Endothelial cell of umbilical vein (primary cell): Measurements from ENCODE around the gene CPLX1. TPM values are rescaled to one million over a fixed set of nuclear protein-coding genes. Genes with fewer than 3 reads are reported as not detected.

Source experiments
- BruUV-seq: library from RNA; stranded (reverse); fragments of 400-500 nt; replicated peaks from 2 replicates; lab custom pipeline; 2021; lab: Mats Ljungman, UMichigan
- CTCF ChIA-PET: fragments of 300-600, 350-600 bp; sonication (Branson Sonifier 250); formaldehyde crosslinking; loops from one replicate; lab custom pipeline; 2021; ENCODE audit warnings: antibody characterized with exemption, inconsistent platforms; lab: Charles Lee
- POLR2A ChIA-PET: fragments of 300-600, 350-600 bp; sonication (Branson Sonifier 250); formaldehyde crosslinking; loops from one replicate; lab custom pipeline; 2021; ENCODE audit warnings: antibody characterized with exemption, inconsistent platforms; lab: Charles Lee
- DNase-seq: peaks from one replicate; pipeline ENCODE4 v3.0.0-alpha.2; 2011; ENCODE audit warnings: low read depth, low spot score
- FAIRE-seq: peaks from 2 replicates; lab custom pipeline; 2011; peaks lifted over from hg19 to GRCh38; lab: Jason Lieb, UNC
- H2AFZ ChIP-seq: 2 replicates; pipeline ENCODE4 v1.6.0; 2012; ENCODE audit warnings: low read depth, low read length, control low read depth, inconsistent platforms
- H3K27ac ChIP-seq: 2 replicates; pipeline ENCODE4 v1.5.1; 2011; ENCODE audit warnings: low read depth, mild to moderate bottlenecking, control low read depth, low read length, moderate library complexity; ENCODE audit not compliant: insufficient read depth
- H3K27me3 ChIP-seq, 2 experiments: 2 replicates each; pipeline versions ENCODE4 v1.6.0 to v1.6.1; 2011; ENCODE audit warnings: low read length in 2 of 2, mixed read lengths in 1 of 2; ENCODE audit not compliant: control insufficient read depth in 2 of 2, insufficient read depth in 2 of 2
- H3K36me3 ChIP-seq, 2 experiments: 2 replicates in 1 of 2; 3 replicates in 1 of 2; pipeline ENCODE4 v1.5.1; 2011; ENCODE audit warnings: low read length in 2 of 2, mild to moderate bottlenecking in 1 of 2, moderate library complexity in 1 of 2; ENCODE audit not compliant: control insufficient read depth in 2 of 2, insufficient read depth in 2 of 2; ENCODE audit errors: extremely low read depth in 1 of 2
- H3K4me1 ChIP-seq: 3 replicates; pipeline ENCODE4 v1.5.1; 2011; ENCODE audit warnings: mild to moderate bottlenecking, low read length; ENCODE audit not compliant: control insufficient read depth, insufficient read depth; ENCODE audit errors: extremely low read depth
- H3K4me2 ChIP-seq: 2 replicates; pipeline ENCODE4 v1.6.1; 2011; ENCODE audit warnings: low read length, control low read depth, mixed read lengths; ENCODE audit not compliant: insufficient read depth
- H3K4me3 ChIP-seq, 3 experiments: fragments of 200-600 bp in 1 of 3; sonication (generic), shearing (Covaris generic) in 1 of 3; replicated peaks in 1 of 3; 2 replicates each; pipeline ENCODE4 v1.5.1; 2011 to 2016; ENCODE audit warnings: control low read depth in 3 of 3, low read length in 3 of 3, mild to moderate bottlenecking in 2 of 3, inconsistent platforms in 1 of 3, low read depth in 1 of 3, moderate library complexity in 1 of 3; ENCODE audit not compliant: insufficient read depth in 1 of 3
- H3K79me2 ChIP-seq: 2 replicates; pipeline ENCODE4 v1.6.0; 2012; ENCODE audit warnings: low read length, inconsistent platforms; ENCODE audit not compliant: control insufficient read depth, insufficient read depth
- H3K9ac ChIP-seq: replicated peaks from 2 replicates; pipeline ENCODE3; 2011; ENCODE audit warnings: low read length, control low read depth; ENCODE audit not compliant: insufficient read depth; ENCODE audit errors: extremely low read depth
- H3K9me1 ChIP-seq: replicated peaks from 3 replicates; pipeline ENCODE4 v1.6.0; 2011; ENCODE audit warnings: mild to moderate bottlenecking, low read length; ENCODE audit not compliant: control insufficient read depth, insufficient read depth; ENCODE audit errors: extremely low read depth
- H3K9me3 ChIP-seq: replicated peaks from 2 replicates; pipeline ENCODE4 v1.5.1; 2012; ENCODE audit warnings: low read length, inconsistent platforms; ENCODE audit not compliant: control insufficient read depth, insufficient read depth
- H4K20me1 ChIP-seq: replicated peaks from 2 replicates; pipeline ENCODE3; 2011; ENCODE audit warnings: mild to moderate bottlenecking, low read length; ENCODE audit not compliant: control insufficient read depth, insufficient read depth; ENCODE audit errors: extremely low read depth
- FOS ChIP-seq: IDR thresholded peaks from 2 replicates; pipeline ENCODE4 v1.6.1; 2011; ENCODE audit warnings: mild to moderate bottlenecking, low read length, moderate library complexity, borderline replicate concordance; ENCODE audit not compliant: insufficient read depth
- MYC ChIP-seq: IDR thresholded peaks from one replicate; pipeline ENCODE4 v1.6.1; 2011; ENCODE audit warnings: mild to moderate bottlenecking, low read depth, low read length
- POLR2A ChIP-seq: IDR thresholded peaks from 2 replicates; pipeline ENCODE4 v1.6.1; 2012; ENCODE audit warnings: low read depth, mild to moderate bottlenecking, control low read depth, low read length
- POLR2AphosphoS5 ChIP-seq: IDR thresholded peaks from 2 replicates; pipeline ENCODE4 v1.6.1; 2012; ENCODE audit warnings: low read depth, mild to moderate bottlenecking, control low read depth, low read length, moderate library complexity; ENCODE audit not compliant: insufficient read depth
- dilution Hi-C: fragments of 300-500 bp; cut with MboI; formaldehyde crosslinking; loops from one replicate; pipeline ENCODE4 v1.15.0; 2019; ENCODE audit warnings: low sequenced_read_pairs; ENCODE audit not compliant: extremely low pct_ligation_motif_present
- intact Hi-C: fragments of 100-400 bp; cut with micrococcal nuclease; formaldehyde crosslinking; loops from one replicate; pipeline ENCODE4 v1.10.0; 2022
- polyA plus RNA-seq, 4 experiments: library from polyadenylated mRNA; depleted of rRNA in 3 of 4; stranded (reverse) in 3 of 4; unstranded in 1 of 4; fragments of >200 nt; gene quantifications; 2 replicates each; pipeline versions ENCODE4 v1.2.1 to v1.2.3, GENCODE V29; 2011 to 2012; ENCODE audit warnings: missing spikeins in 1 of 4
- total RNA-seq: library from RNA; stranded (reverse); gene quantifications from 2 replicates; pipeline ENCODE4 v1.2.3, GENCODE V29; 2021
- TF ChIP-seq, protein P1 (sequence below): IDR thresholded peaks from 2 replicates; pipeline ENCODE4 v1.6.1; 2011; ENCODE audit not compliant: insufficient read depth, insufficient read length
- TF ChIP-seq, protein P2 (sequence below), 2 donors: IDR thresholded peaks; 1 replicate in 1 of 2; 2 replicates in 1 of 2; pipeline ENCODE4 v1.5.1; 2011; ENCODE audit warnings: low read length in 2 of 2, mild to moderate bottlenecking in 2 of 2, moderate library complexity in 2 of 2, control low read depth in 1 of 2, inconsistent platforms in 1 of 2, low read depth in 1 of 2; ENCODE audit not compliant: insufficient read depth in 1 of 2; ENCODE audit errors: extremely low read depth in 1 of 2

CPLX1 gene
- total and polyA plus RNA-seq, 2 donors (not counting 3 experiments of a cell fraction or from before 2014, with no cell fraction given): 1.0 to 1.8 TPM

- Histone ChIP-seq H4K20me1 (no peaks in the 10 kb centered on the region), H3K9me3 (no peaks in the 10 kb centered on the region), H3K27me3 (no peaks in the 10 kb centered on the region), H3K4me2 (no peak overlapping the region), H3K79me2 (no peaks in the 10 kb centered on the region), H3K27ac (no peak overlapping the region), H3K9ac (no peak overlapping the region), H3K4me1 (no peaks in the 10 kb centered on the region), H3K36me3 (peaks cover 5 to 38% of the 10 kb centered on the region in 2 experiments), H3K4me3 (no peak overlapping the region), H3K9me1 (no peaks in the 10 kb centered on the region), H2AFZ (no peak overlapping the region)
- CTCF ChIA-PET: no interaction called here
- dilution Hi-C loops: no loop called here
- FAIRE-seq: no peak
- TF ChIP-seq POLR2AphosphoS5 (no peak), POLR2A (no peak), MYC (no peak), FOS (no peak)
- TF ChIP-seq, protein P1, sequence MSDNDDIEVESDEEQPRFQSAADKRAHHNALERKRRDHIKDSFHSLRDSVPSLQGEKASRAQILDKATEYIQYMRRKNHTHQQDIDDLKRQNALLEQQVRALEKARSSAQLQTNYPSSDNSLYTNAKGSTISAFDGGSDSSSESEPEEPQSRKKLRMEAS: no peak
- TF ChIP-seq, protein P2, sequence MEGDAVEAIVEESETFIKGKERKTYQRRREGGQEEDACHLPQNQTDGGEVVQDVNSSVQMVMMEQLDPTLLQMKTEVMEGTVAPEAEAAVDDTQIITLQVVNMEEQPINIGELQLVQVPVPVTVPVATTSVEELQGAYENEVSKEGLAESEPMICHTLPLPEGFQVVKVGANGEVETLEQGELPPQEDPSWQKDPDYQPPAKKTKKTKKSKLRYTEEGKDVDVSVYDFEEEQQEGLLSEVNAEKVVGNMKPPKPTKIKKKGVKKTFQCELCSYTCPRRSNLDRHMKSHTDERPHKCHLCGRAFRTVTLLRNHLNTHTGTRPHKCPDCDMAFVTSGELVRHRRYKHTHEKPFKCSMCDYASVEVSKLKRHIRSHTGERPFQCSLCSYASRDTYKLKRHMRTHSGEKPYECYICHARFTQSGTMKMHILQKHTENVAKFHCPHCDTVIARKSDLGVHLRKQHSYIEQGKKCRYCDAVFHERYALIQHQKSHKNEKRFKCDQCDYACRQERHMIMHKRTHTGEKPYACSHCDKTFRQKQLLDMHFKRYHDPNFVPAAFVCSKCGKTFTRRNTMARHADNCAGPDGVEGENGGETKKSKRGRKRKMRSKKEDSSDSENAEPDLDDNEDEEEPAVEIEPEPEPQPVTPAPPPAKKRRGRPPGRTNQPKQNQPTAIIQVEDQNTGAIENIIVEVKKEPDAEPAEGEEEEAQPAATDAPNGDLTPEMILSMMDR (IDR thresholded peaks at IDR 0.05; ENCODE audit: extremely low read depth in 1 of 2, insufficient read depth in 1 of 2, low read depth in 1 of 2, low read length in 2 of 2): no peak
- intact Hi-C loops: no loop called here
- DNase-seq: no peak
- no TSS peak for BruUV-seq
- POLR2A ChIA-PET: no interaction called here
Measured at GRCh38 chr4:874056-874455, 48.1 kb upstream of the CPLX1 start.
